HG02642 (cell line): ENCODE results near the gene PNPO.

ENCODE experiments used
- ATAC-seq: cut with Tn5 transposase; IDR thresholded peaks from one replicate; pipeline ENCODE4 v1.9.1; 2021; ENCODE audit warnings: mild to moderate bottlenecking; ENCODE audit not compliant: unreplicated experiment, poor library complexity

Gene PNPO

DNA sequence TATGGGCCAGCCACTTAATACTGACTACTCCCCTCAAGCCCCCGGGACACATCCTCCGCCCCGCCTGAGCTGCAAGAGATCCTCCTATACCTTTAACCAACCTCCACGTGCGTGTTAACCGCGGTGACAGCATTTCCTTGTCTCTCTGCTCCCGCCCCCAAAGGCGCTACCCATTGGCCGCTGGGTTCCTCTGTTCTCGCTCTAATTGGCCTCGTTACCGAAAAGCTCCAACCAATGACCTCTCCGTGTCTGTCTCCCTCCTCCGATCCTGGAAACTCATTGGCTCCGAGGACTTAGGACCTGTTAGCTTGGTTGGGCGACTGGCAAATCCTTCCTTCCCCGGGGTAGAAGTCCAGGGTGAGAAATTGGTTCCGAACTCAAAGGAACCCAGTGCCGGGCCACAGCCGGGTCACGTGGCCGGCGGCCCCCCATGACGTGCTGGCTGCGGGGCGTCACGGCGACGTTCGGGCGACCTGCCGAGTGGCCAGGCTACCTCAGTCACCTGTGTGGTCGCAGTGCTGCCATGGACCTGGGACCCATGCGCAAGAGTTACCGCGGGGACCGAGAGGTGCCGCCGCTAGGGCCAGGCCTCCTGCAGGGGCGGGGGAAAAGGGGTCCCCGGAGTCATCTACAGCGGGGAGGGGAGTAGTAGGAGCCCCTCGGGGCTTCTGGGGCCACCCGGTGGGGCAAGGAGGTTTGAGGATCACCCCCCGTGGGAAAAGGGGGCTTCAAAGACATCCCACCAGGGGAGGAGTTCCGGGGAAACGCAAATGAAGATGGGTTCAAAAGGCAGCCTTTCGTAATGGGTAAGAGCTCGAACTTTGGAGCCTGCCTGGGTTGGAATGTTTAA lies at the start of gene PNPO:
TSS of gene PNPO (plus strand) at position 326 of the 850 bp plus-strand sequence. CDS start at position 431, 105 bp downstream.
- peak; percentile 93 for ATAC-seq

- no peak for ATAC-seq
Observed at GRCh38 chr17:47894498-47895346, 46.6 kb upstream of the PNPO start.

- no peak for ATAC-seq
Observed at GRCh38 chr17:47895347-47895855, 46.0 kb upstream of the PNPO start.

DNA sequence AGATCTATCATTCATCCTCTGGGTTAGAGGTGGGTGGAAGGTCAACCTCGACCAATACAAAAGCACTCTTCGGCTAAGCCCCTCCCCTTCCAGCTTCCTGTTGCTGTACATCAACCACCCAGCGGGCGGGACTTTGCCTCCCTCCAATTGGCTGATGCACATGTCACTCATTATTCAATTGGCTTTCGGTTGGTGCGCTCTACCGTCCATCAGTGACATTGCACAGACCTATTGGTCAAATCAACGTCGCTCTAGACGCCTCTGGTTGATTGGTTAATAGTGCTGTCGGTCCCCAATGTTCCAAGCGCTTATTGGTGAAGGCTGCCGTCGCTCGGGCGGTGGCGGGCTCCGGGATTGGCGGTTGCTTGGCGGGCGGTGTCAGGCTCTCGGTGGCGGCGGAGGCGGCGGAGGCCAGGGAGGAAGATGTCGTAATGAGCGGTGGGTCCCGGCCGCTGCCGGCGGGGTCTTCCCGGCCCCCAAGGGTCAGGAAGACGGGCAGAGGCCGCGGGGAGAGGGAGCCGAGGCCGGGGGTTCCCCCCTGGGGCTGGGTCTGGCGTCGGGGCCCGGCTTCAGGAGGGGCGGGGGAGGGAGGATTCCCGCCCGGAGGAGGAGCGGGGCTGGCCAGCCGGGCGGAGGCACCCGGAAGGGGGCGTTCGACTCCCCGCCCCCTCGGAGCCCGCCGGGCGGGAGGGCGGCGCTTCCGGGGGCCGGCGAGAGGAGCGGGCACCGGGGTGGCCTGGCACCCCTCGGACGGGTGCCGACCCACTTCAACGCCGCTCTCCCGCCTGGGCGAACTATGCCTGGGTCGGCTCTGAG lies 45.3 kb upstream of the PNPO start, which contains the start of gene SP2:
TSS of gene SP2 (plus strand) at position 381 of the 816 bp plus-strand sequence. CDS start at position 432, 51 bp downstream.
- peak; percentile 86 for ATAC-seq

- no peak for ATAC-seq
Observed at GRCh38 chr17:47896672-47897490, 44.5 kb upstream of the PNPO start.

- ATAC-seq: no peak
Observed at GRCh38 chr17:47897561-47897960, 43.8 kb upstream of the PNPO start.

- ATAC-seq: no peak
Observed at GRCh38 chr17:47898241-47898640, 43.1 kb upstream of the PNPO start.

DNA sequence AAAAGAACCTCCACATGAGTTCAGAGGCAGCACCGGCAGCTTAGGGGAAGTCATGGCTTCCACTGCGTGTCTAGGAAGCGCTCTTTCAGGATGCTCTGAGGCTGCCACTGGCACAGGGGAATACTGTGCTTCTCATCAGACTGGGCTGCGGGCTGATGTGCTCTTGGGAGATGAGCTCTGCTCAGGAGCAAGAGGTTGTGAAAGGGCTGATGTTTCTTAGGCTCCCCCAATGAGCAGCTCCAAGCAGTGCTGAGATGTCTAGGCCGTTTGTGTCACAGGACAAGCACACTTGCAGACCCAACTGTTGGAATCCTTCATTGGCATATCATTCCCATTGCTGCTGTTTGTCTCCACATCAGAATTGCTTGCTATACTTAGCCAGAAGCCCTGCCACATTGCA lies 41.7 kb upstream of the PNPO start:
- no peak for ATAC-seq

DNA sequence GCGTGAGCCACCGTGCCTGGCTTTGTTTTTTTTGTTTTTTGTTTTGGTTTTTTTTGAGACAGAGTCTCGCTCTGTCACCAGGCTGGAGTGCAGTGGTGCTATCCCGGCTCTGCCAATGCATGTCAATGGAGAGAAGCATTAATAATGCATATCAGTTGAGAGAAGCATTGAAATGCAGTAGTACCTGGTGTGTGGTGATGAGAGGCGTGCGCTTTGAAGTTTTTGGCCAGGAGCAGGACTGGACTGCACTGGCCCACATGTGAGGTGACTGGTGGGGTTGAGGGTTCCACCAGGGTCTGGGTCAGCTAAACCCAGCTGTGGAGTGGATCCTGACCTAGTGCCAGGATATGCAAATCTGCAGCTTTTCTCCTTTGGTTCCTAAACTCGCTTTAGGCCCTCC lies 39.9 kb upstream of the PNPO start:
- ATAC-seq: no peak

DNA sequence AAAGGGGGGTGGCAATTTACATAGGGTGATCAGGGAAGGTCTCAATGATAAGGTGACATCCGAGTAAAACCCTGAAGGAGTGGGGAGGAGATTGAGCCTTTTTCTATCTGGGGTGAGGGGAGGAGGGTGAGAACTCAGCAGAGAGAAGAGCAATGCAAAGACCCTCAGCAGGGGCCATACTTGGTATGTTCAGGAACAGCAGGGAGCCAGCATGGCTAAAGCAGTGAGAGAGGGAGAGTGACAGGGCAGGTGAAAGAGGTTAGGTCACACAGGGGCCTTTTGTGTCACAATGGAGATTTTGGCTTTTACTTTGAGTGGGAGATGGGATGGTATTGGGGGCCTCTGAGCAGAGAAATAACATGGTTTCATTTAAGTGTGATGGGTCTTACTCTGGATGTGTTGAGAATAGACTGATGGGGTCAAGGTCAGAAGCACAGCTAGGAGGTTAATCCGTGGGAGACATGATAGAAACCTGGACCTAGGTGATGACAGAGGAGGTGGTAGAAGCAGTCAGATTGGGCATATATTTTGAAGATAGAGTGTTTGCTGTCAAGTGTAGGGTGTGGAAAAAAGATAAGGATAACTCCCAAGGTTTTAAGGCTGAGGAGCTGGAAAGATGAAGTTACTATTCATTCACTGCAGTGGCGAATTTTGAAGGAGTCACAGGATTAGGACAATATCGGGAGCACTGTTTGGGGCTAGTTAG lies 39.2 kb upstream of the PNPO start:
- no peak for ATAC-seq

DNA sequence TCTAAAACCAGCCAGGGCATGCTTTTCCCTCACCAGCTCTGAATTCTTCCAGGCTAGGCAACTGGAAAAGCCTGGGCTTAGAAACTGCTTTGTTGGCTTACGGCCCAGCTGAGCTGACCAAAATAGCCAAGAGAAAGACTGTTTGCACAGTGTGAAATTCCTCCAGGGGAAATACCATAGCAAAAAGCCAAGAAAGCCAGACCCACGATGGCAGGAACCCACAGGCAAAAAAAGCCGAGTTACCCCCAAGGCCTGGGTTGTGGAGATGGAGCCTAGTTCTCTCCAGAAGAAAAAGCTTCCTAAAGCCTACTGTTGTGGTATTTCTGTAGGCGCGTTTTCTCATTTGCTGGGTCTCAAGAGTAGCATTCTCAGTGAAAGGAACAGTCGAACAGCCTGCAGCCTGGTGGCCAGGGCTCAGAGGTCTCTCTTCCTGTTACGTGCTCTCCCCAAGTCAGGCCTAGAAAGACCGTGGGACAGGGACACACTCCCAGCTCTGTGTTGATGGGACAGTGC lies 36.1 kb upstream of the PNPO start:
- ATAC-seq: no peak

- ATAC-seq: no peak
Observed at GRCh38 chr17:47906443-47906842, 34.9 kb upstream of the PNPO start.

DNA sequence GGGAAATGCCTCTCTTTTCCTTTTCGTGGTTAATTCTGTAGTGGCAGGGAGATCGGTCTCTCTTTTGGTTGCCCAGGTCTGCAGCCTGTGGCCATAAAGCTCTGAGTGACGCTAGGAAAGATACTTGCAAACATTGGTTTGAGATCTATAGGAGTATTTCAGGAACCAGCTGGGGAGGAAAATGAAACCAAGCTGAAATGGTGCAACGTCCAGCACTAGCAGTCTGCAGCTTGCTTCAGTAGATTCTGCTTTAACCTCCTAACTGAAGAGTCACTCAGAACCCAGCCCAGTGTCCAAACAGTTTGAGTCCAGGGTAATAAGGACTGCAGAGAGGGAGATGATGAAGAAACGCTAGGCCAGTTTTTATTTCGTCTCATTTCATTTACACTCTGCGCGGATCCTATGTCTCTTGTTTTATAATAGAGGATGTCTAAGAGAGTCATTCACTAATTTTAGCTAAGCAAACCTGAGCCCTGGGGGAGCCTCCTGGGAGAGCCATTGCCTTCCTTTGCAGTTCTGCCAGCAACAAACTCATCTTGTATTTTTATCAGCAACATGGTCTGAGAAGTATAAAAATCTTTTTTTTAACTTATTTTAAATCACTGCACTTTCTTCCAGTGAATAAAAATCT lies 33.3 kb upstream of the PNPO start:
- no peak for ATAC-seq

GRCh38 chr17:47913050-47913449 lies 28.3 kb upstream of the PNPO start:
- ATAC-seq: no peak

- ATAC-seq: no peak
Observed at GRCh38 chr17:47914306-47914948, 26.9 kb upstream of the PNPO start.

- ATAC-seq: no peak
Observed at GRCh38 chr17:47915776-47916398, 25.5 kb upstream of the PNPO start.
